Measurements from ENCODE around the gene GARIN5A.

The GARIN5A gene

DNA sequence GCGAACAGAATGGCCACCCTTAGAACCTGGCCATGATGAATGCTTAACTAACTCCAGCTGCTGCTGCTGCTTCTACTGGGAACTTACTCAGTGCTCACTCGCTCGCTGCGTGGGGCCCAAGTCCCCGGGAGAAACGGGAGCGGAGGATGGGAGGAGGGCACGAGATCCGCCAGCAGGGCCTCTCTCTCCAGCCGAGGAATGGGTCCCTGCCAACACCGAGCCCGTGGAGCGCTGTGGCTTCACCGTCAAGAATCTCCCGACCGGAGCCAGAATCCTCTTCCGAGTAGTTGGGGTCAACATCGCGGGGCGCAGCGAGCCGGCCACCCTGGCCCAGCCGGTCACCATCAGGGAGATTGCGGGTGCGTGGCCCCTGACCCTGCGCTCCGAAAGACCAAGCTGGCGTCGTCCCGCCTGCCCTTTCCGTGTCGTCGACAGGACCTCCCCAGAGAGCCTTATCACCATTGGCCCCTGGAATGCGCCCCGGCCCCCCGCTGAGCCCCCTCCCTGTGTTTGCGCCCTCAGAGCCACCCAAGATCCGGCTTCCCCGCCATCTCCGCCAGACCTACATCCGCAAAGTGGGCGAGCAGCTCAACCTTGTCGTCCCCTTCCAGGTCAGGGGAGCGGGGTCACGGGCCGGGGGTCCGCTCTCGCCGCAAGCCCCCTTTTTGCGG, 18.1 kb downstream of the GARIN5A start:
- no peak for DNase-seq (ENCODE audit: low read depth in 1 of 2, low spot score in 1 of 2)
- TF ChIP-seq GABPA (IDR thresholded peaks at IDR 0.05; ENCODE audit: low read depth) (no peak), SPI1 (IDR thresholded peaks at IDR 0.05; ENCODE audit: borderline replicate concordance, low read depth) (no peak), POLR2AphosphoS5 (IDR thresholded peaks at IDR 0.05; ENCODE audit: low read depth) (no peak)
- TF ChIP-seq, protein P1, sequence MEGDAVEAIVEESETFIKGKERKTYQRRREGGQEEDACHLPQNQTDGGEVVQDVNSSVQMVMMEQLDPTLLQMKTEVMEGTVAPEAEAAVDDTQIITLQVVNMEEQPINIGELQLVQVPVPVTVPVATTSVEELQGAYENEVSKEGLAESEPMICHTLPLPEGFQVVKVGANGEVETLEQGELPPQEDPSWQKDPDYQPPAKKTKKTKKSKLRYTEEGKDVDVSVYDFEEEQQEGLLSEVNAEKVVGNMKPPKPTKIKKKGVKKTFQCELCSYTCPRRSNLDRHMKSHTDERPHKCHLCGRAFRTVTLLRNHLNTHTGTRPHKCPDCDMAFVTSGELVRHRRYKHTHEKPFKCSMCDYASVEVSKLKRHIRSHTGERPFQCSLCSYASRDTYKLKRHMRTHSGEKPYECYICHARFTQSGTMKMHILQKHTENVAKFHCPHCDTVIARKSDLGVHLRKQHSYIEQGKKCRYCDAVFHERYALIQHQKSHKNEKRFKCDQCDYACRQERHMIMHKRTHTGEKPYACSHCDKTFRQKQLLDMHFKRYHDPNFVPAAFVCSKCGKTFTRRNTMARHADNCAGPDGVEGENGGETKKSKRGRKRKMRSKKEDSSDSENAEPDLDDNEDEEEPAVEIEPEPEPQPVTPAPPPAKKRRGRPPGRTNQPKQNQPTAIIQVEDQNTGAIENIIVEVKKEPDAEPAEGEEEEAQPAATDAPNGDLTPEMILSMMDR (IDR thresholded peaks at IDR 0.05; ENCODE audit: insufficient read depth, low read length) = no peak
- TF ChIP-seq, protein P2, sequence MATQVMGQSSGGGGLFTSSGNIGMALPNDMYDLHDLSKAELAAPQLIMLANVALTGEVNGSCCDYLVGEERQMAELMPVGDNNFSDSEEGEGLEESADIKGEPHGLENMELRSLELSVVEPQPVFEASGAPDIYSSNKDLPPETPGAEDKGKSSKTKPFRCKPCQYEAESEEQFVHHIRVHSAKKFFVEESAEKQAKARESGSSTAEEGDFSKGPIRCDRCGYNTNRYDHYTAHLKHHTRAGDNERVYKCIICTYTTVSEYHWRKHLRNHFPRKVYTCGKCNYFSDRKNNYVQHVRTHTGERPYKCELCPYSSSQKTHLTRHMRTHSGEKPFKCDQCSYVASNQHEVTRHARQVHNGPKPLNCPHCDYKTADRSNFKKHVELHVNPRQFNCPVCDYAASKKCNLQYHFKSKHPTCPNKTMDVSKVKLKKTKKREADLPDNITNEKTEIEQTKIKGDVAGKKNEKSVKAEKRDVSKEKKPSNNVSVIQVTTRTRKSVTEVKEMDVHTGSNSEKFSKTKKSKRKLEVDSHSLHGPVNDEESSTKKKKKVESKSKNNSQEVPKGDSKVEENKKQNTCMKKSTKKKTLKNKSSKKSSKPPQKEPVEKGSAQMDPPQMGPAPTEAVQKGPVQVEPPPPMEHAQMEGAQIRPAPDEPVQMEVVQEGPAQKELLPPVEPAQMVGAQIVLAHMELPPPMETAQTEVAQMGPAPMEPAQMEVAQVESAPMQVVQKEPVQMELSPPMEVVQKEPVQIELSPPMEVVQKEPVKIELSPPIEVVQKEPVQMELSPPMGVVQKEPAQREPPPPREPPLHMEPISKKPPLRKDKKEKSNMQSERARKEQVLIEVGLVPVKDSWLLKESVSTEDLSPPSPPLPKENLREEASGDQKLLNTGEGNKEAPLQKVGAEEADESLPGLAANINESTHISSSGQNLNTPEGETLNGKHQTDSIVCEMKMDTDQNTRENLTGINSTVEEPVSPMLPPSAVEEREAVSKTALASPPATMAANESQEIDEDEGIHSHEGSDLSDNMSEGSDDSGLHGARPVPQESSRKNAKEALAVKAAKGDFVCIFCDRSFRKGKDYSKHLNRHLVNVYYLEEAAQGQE (IDR thresholded peaks at IDR 0.05; ENCODE audit: insufficient replicate concordance, low read depth) = no peak
- no peak overlapping the region for H3K4me3 ChIP-seq (replicated peaks; ENCODE audit: insufficient read depth, low read length)
- H3K27ac ChIP-seq (replicated peaks) = no peak overlapping the region
- no peaks in the 10 kb centered on the region for H3K27me3 ChIP-seq (ENCODE audit: insufficient read depth, poor library complexity, severe bottlenecking)

GRCh38 chr19:50457300-50457699, 19.3 kb downstream of the GARIN5A start:
- TF ChIP-seq, protein P2 (IDR thresholded peaks at IDR 0.05; ENCODE audit: insufficient replicate concordance, low read depth) = no peak
- no peak for TF ChIP-seq POLR2AphosphoS5 (IDR thresholded peaks at IDR 0.05; ENCODE audit: low read depth)
- Histone ChIP-seq H3K4me3 (replicated peaks; ENCODE audit: insufficient read depth, low read length) (no peak overlapping the region), H3K27ac (replicated peaks) (no peak overlapping the region), H3K27me3 (ENCODE audit: insufficient read depth, poor library complexity, severe bottlenecking) (no peaks in the 10 kb centered on the region)
- no peak for DNase-seq (ENCODE audit: low read depth in 1 of 2, low spot score in 1 of 2)

GRCh38 chr19:50455992-50456391, 20.7 kb downstream of the GARIN5A start:
- DNase-seq (ENCODE audit: low read depth in 1 of 2, low spot score in 1 of 2) = no peak
- H3K4me3 ChIP-seq (replicated peaks; ENCODE audit: insufficient read depth, low read length) = no peak overlapping the region
- no peak overlapping the region for H3K27ac ChIP-seq (replicated peaks)
- no peaks in the 10 kb centered on the region for H3K27me3 ChIP-seq (ENCODE audit: insufficient read depth, poor library complexity, severe bottlenecking)
- TF ChIP-seq GABPA (IDR thresholded peaks at IDR 0.05; ENCODE audit: low read depth) = no peak
- no peak for TF ChIP-seq SPI1 (IDR thresholded peaks at IDR 0.05; ENCODE audit: borderline replicate concordance, low read depth)
- no peak for TF ChIP-seq POLR2AphosphoS5 (IDR thresholded peaks at IDR 0.05; ENCODE audit: low read depth)
- TF ChIP-seq, protein P2 (IDR thresholded peaks at IDR 0.05; ENCODE audit: insufficient replicate concordance, low read depth) = no peak
- TF ChIP-seq, protein P1 (IDR thresholded peaks at IDR 0.05; ENCODE audit: insufficient read depth, low read length) = no peak

Data from HL-60 (cell line).